ENCODE measurements around the gene TMEM187. TPM values are rescaled to one million over a fixed set of nuclear protein-coding genes. Genes with fewer than 3 reads are reported as not detected.

TMEM187 gene, protein sequence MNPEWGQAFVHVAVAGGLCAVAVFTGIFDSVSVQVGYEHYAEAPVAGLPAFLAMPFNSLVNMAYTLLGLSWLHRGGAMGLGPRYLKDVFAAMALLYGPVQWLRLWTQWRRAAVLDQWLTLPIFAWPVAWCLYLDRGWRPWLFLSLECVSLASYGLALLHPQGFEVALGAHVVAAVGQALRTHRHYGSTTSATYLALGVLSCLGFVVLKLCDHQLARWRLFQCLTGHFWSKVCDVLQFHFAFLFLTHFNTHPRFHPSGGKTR
- polyA plus RNA-seq = 1 to 10 TPM; 2.5 to 3.3 TPM

DNA sequence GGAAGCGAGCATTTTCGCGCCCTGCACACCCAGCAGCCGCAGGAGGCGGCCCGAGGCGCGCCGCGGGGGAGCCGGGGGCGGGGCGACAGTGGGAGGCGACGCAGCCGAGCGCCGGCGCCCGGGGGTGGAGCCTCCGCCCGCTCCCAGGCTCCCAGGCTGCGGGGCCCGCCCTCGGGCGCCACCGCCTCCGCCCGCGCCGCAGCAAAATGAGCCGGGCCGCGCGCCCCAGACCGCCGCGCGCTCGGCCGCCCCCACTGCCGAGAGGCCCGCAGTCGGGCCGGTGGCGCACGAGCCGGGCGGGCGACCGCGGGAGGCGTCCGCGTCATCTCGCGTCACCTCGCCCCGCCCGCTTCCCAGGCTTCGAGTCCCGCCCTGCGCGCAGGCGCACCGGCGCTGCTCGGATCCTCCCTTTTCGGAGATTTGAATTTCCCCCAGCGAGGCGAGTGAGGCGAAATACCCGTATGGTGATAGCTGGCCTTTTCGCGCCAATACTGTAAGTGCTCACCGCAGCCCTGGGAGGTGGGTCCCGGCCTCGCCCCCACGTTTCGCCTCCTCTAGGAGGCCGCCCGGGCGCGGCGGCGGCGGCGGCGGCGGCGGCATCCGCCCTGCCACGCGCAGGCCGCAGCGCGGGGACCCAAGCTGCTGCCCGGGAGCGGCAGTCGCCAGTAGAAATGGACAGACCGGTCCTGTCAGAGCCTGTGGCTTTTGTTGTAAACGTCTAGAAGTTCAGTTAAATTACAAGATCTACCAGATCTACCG lies at the start of gene TMEM187:
Gene TMEM187 (plus strand): TSS at position 387 of the 759 bp plus-strand sequence. CDS start 9,309 bp downstream, outside the sequence.
- 0 to 1% methylated on average over 63 to 103 of the region's 103 CpGs for WGBS, 2 donors
- Histone ChIP-seq H3K4me1 (ENCODE audit: control insufficient read depth in 2 of 2, insufficient read depth in 2 of 2, low read length in 1 of 2) (peaks cover 8 to 26% of the 10 kb centered on the region in 2 donors), H3K36me3 (ENCODE audit: control insufficient read depth in 2 of 2, insufficient read depth in 2 of 2, low read length in 1 of 2) (no peaks in the 10 kb centered on the region), H3K4me3 (ENCODE audit: low read depth in 1 of 2, low read length in 2 of 2) (peak within 1 kb of the TSS; percentile 60 to 90), H3K27me3 (ENCODE audit: control insufficient read depth in 1 of 2, insufficient read depth in 2 of 2, low read length in 2 of 2) (no peaks in the 10 kb centered on the region), H3K9me3 (ENCODE audit: control insufficient read depth in 2 of 2, insufficient read depth in 1 of 2, low read depth in 1 of 2, low read length in 1 of 2) (no peaks in the 10 kb centered on the region), H3K27ac (ENCODE audit: low read depth in 2 of 2, low read length in 1 of 2) (peak within 1 kb of the TSS; percentile 90 to 100)

GRCh38 chrX:153922932-153923857 lies 49.4 kb upstream of the TMEM187 start:
- no peaks in the 10 kb centered on the region for H3K9me3 ChIP-seq (ENCODE audit: control insufficient read depth in 2 of 2, insufficient read depth in 1 of 2, low read depth in 1 of 2, low read length in 1 of 2)
- WGBS, 2 donors = 50 to 58% methylated on average over 23 to 25 of the region's 25 CpGs
- H3K36me3 ChIP-seq (ENCODE audit: control insufficient read depth in 2 of 2, insufficient read depth in 2 of 2, low read length in 1 of 2) = no peaks in the 10 kb centered on the region
- no peak overlapping the region for H3K27ac ChIP-seq (ENCODE audit: low read depth in 2 of 2, low read length in 1 of 2)
- peaks cover 0 to 4% of the 10 kb centered on the region in 2 donors for H3K27me3 ChIP-seq (ENCODE audit: control insufficient read depth in 1 of 2, insufficient read depth in 2 of 2, low read length in 2 of 2)
- H3K4me3 ChIP-seq (ENCODE audit: low read depth in 1 of 2, low read length in 2 of 2) = no peak overlapping the region
- peaks cover 0 to 11% of the 10 kb centered on the region in 2 donors for H3K4me1 ChIP-seq (ENCODE audit: control insufficient read depth in 2 of 2, insufficient read depth in 2 of 2, low read length in 1 of 2)

DNA sequence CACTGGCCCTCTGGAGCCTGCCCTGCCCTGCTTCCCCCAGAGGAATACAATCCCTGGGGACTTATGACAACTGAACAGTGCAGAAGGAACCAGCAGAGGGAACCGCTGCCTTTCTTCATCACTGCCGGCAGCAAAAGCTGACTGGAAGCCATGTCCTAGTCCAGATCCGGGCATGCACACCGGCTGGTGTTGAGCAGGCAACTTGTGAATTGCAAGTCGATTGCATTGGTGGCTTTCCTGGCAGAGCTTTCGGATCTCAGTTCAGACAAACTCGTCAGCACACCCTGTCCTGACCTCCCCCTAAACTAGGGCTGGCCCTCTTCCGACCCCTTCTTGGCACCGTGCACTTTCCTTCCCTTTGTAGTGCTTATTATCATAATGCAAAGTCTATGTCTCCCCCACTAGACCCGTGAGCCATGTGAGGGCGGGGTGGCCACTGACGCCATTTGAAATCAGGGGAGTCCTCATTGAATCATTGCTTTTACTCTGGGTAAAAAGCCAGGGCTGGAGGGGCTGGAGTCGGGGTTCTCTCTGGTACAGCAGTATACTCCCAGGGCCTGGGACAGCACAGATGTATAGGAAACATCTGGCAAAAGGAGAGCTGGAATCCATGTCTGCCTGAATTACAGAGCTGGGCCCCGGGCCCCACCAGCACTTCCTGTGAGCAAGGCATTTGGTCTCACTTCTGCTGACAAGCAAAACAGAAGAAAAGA lies 48.2 kb upstream of the TMEM187 start:
- 27 to 49% methylated on average over 14 of the region's 14 CpGs for WGBS, 2 donors
- Histone ChIP-seq H3K27me3 (ENCODE audit: control insufficient read depth in 1 of 2, insufficient read depth in 2 of 2, low read length in 2 of 2) (peaks cover 0 to 4% of the 10 kb centered on the region in 2 donors), H3K36me3 (ENCODE audit: control insufficient read depth in 2 of 2, insufficient read depth in 2 of 2, low read length in 1 of 2) (no peaks in the 10 kb centered on the region), H3K4me3 (ENCODE audit: low read depth in 1 of 2, low read length in 2 of 2) (no peak overlapping the region), H3K4me1 (ENCODE audit: control insufficient read depth in 2 of 2, insufficient read depth in 2 of 2, low read length in 1 of 2) (peaks cover 0 to 11% of the 10 kb centered on the region in 2 donors), H3K9me3 (ENCODE audit: control insufficient read depth in 2 of 2, insufficient read depth in 1 of 2, low read depth in 1 of 2, low read length in 1 of 2) (no peaks in the 10 kb centered on the region), H3K27ac (ENCODE audit: low read depth in 2 of 2, low read length in 1 of 2) (peak overlapping the region; percentile 19 to 31)

GRCh38 chrX:153925387-153925738 lies 47.2 kb upstream of the TMEM187 start:
- Histone ChIP-seq H3K9me3 (ENCODE audit: control insufficient read depth in 2 of 2, insufficient read depth in 1 of 2, low read depth in 1 of 2, low read length in 1 of 2) (no peaks in the 10 kb centered on the region), H3K4me1 (ENCODE audit: control insufficient read depth in 2 of 2, insufficient read depth in 2 of 2, low read length in 1 of 2) (peaks cover 0 to 13% of the 10 kb centered on the region in 2 donors), H3K4me3 (ENCODE audit: low read depth in 1 of 2, low read length in 2 of 2) (peak overlapping the region in 1 of 2 donors; percentile 37), H3K27me3 (ENCODE audit: control insufficient read depth in 1 of 2, insufficient read depth in 2 of 2, low read length in 2 of 2) (no peaks in the 10 kb centered on the region), H3K27ac (ENCODE audit: low read depth in 2 of 2, low read length in 1 of 2) (peak overlapping the region in 1 of 2 donors; percentile 47), H3K36me3 (ENCODE audit: control insufficient read depth in 2 of 2, insufficient read depth in 2 of 2, low read length in 1 of 2) (peaks cover 0 to 6% of the 10 kb centered on the region in 2 donors)
- 70 to 75% methylated on average over 4 of the region's 4 CpGs for WGBS, 2 donors

DNA sequence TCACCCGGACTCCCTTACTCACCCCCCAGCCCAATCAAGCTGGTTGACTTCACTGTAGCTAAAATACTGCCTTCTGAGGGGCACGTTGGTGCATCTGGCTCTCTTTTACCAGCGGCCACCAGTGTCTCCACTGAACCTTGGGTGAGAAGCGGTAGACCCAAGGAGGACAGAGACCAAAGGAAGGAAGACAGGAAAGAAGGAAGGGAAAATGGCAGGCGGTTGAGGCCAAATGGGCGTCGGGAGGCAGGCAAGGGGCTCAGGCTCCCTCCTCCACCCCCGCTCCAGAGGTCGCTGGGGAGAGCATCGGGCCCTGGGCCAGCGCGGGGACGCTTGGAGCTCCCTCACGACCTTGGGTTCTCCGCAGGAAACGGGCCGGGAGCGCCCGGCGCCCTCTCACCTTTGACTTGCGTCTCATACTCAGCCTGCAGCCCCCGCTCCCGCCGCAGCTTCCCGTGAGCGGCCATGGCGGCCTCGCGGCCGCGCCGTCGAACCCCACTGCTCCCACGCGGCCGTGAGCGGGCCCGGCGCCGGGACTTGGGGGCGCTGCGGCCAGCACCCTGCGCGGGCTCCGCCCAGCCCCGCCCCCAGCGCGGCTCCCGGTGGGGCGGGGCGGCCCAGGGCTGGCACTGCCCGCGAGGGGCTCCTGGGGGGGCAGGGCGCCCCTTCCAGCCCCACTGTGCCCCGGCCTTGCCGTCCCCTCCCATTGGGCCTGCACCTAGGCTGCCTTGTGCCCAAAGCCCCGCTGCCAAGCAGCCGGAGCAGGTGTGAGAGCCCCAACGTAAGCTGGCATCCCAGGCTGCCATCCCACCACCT lies 46.6 kb upstream of the TMEM187 start, which contains the start of gene ARHGAP4:
Gene ARHGAP4 (minus strand): TSS at position 526 of the 813 bp plus-strand sequence. CDS start 62 bp downstream, at position 464.
- Histone ChIP-seq H3K4me3 (ENCODE audit: low read depth in 1 of 2, low read length in 2 of 2) (peak within 1 kb of the TSS; percentile 37 to 56), H3K4me1 (ENCODE audit: control insufficient read depth in 2 of 2, insufficient read depth in 2 of 2, low read length in 1 of 2) (peaks cover 0 to 13% of the 10 kb centered on the region in 2 donors), H3K9me3 (ENCODE audit: control insufficient read depth in 2 of 2, insufficient read depth in 1 of 2, low read depth in 1 of 2, low read length in 1 of 2) (no peaks in the 10 kb centered on the region), H3K36me3 (ENCODE audit: control insufficient read depth in 2 of 2, insufficient read depth in 2 of 2, low read length in 1 of 2) (peaks cover 0 to 11% of the 10 kb centered on the region in 2 donors), H3K27me3 (ENCODE audit: control insufficient read depth in 1 of 2, insufficient read depth in 2 of 2, low read length in 2 of 2) (no peaks in the 10 kb centered on the region), H3K27ac (ENCODE audit: low read depth in 2 of 2, low read length in 1 of 2) (peak within 1 kb of the TSS; percentile 99)
- 26 to 29% methylated on average over 43 to 58 of the region's 59 CpGs for WGBS, 2 donors

DNA sequence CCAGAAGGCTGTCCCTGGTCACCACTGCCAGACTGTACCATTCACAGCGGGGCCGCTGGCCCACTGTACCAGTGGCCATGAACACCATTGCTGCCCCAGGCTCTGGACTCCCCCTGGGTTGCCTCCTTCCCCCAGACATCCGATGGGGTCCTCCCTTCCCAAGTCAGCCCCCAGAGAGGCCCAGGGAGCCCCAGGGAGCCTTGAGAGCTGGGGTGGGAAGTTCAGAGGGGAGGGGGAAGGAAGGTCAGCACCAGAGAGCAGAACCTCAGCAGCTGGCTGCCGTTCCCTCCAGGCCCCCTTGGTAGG lies 46.0 kb upstream of the TMEM187 start:
- Histone ChIP-seq H3K9me3 (ENCODE audit: control insufficient read depth in 2 of 2, insufficient read depth in 1 of 2, low read depth in 1 of 2, low read length in 1 of 2) (no peaks in the 10 kb centered on the region), H3K27me3 (ENCODE audit: control insufficient read depth in 1 of 2, insufficient read depth in 2 of 2, low read length in 2 of 2) (no peaks in the 10 kb centered on the region), H3K4me1 (ENCODE audit: control insufficient read depth in 2 of 2, insufficient read depth in 2 of 2, low read length in 1 of 2) (peaks cover 0 to 13% of the 10 kb centered on the region in 2 donors), H3K27ac (ENCODE audit: low read depth in 2 of 2, low read length in 1 of 2) (peak overlapping the region; percentile 99), H3K36me3 (ENCODE audit: control insufficient read depth in 2 of 2, insufficient read depth in 2 of 2, low read length in 1 of 2) (peaks cover 0 to 15% of the 10 kb centered on the region in 2 donors), H3K4me3 (ENCODE audit: low read depth in 1 of 2, low read length in 2 of 2) (peak overlapping the region; percentile 20 to 34)
- WGBS, 2 donors = 25 to 27% methylated on average over 3 to 4 of the region's 4 CpGs

DNA sequence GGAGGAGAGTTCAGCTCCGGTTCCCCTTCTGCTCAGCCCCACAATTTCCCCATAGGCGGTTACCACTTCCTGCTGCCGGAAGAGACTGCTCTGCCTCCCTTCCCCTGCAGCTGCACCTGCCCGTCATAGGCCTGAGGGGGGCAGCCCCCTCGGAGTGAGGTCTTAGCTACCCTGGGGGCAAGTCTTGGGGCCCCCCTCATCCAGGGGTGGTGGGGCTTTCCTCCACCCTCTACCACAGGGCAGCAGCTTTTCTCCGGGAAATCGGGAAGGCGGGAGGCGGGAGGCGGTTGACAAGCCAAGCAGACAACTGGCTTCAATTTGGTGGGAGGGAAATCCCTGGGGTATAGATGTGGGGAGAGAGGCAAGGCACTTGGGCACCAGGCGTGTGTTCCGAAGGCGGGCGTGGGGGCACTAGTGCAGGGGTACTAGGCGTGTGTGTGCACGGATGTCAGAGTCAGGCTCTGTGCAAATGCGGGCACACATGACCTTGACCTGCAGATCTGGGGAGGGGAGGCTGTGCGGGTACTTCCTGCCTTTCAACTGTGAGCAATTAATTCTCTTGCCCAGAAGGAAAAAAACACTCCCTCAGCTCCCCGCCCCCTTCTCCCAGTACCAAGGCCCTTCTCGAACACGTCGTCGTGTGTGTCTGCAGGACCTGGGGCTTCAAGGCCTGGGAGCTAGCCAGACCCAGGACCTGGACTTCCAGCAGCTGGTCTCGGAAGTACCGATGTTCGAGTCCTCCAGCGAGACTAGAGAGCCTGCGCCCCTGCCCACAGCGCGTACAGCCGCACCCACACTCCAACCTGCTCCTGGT lies 45.5 kb upstream of the TMEM187 start:
- Histone ChIP-seq H3K36me3 (ENCODE audit: control insufficient read depth in 2 of 2, insufficient read depth in 2 of 2, low read length in 1 of 2) (peaks cover 0 to 20% of the 10 kb centered on the region in 2 donors), H3K4me1 (ENCODE audit: control insufficient read depth in 2 of 2, insufficient read depth in 2 of 2, low read length in 1 of 2) (peaks cover 0 to 13% of the 10 kb centered on the region in 2 donors), H3K9me3 (ENCODE audit: control insufficient read depth in 2 of 2, insufficient read depth in 1 of 2, low read depth in 1 of 2, low read length in 1 of 2) (no peaks in the 10 kb centered on the region), H3K4me3 (ENCODE audit: low read depth in 1 of 2, low read length in 2 of 2) (peak overlapping the region; percentile 56 to 69), H3K27me3 (ENCODE audit: control insufficient read depth in 1 of 2, insufficient read depth in 2 of 2, low read length in 2 of 2) (no peaks in the 10 kb centered on the region), H3K27ac (ENCODE audit: low read depth in 2 of 2, low read length in 1 of 2) (peak overlapping the region; percentile 99)
- WGBS, 2 donors = 1 to 31% methylated on average over 28 to 31 of the region's 31 CpGs

DNA sequence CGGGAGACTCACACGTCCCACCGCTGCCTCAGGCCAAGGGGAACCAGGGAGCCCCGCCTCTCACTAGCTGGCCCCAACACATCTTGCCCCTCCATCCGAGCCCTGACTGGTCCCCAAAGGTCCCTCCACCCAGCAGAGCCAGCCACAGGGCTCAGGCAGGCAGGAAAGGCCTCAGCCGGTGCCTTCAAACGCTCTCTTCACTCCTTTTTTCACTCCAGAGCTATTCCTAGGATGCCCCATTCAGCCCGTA lies 45.0 kb upstream of the TMEM187 start:
- peaks cover 0 to 13% of the 10 kb centered on the region in 2 donors for H3K4me1 ChIP-seq (ENCODE audit: control insufficient read depth in 2 of 2, insufficient read depth in 2 of 2, low read length in 1 of 2)
- H3K9me3 ChIP-seq (ENCODE audit: control insufficient read depth in 2 of 2, insufficient read depth in 1 of 2, low read depth in 1 of 2, low read length in 1 of 2) = no peaks in the 10 kb centered on the region
- peaks cover 0 to 21% of the 10 kb centered on the region in 2 donors for H3K36me3 ChIP-seq (ENCODE audit: control insufficient read depth in 2 of 2, insufficient read depth in 2 of 2, low read length in 1 of 2)
- H3K27ac ChIP-seq (ENCODE audit: low read depth in 2 of 2, low read length in 1 of 2) = peak overlapping the region; percentile 99
- WGBS, 2 donors = 0 to 19% methylated on average over 8 of the region's 8 CpGs
- peak overlapping the region; percentile 56 to 69 for H3K4me3 ChIP-seq (ENCODE audit: low read depth in 1 of 2, low read length in 2 of 2)
- no peaks in the 10 kb centered on the region for H3K27me3 ChIP-seq (ENCODE audit: control insufficient read depth in 1 of 2, insufficient read depth in 2 of 2, low read length in 2 of 2)

Data from esophagus (tissue), 2 donors.